Activated T-helper 2 cell treated with anti-CD3 and anti-CD28 coated beads, Interferon-gamma antibody, Interleukin-2, Interleukin-4, amounts not matched to agents 10 μg/mL and 5 μg/mL and 100 μg/mL, durations not matched to agents 14 hours and 24 hours and 36 hours (primary cell): ENCODE data around the gene MAST4. TPM values are rescaled to one million over a fixed set of nuclear protein-coding genes. Genes with fewer than 3 reads are reported as not detected.

ENCODE experiments used
- DNase-seq: peaks from one replicate; pipeline ENCODE4 v3.0.0; 2021; ENCODE audit warnings: low spot score
- H3K27ac Mint-ChIP-seq: one replicate; pipeline ENCODE4 v1.8.0; 2021; ENCODE audit warnings: mixed read lengths
- H3K27me3 Mint-ChIP-seq: one replicate; pipeline ENCODE4 v1.8.0; 2021; ENCODE audit warnings: low read depth, mixed read lengths
- H3K36me3 Mint-ChIP-seq: one replicate; pipeline ENCODE4 v1.8.0; 2021; ENCODE audit warnings: low read depth, mixed read lengths
- H3K4me1 Mint-ChIP-seq: one replicate; pipeline ENCODE4 v1.8.0; 2021; ENCODE audit warnings: low read depth, mixed read lengths
- H3K4me3 Mint-ChIP-seq: one replicate; pipeline ENCODE4 v1.8.0; 2021; ENCODE audit warnings: low read depth, mild to moderate bottlenecking, moderate library complexity, mixed read lengths
- H3K9me3 Mint-ChIP-seq: one replicate; pipeline ENCODE4 v1.8.0; 2021; ENCODE audit warnings: mixed read lengths
- intact Hi-C: fragments of 100-400 bp; cut with micrococcal nuclease; formaldehyde crosslinking; loops from one replicate; pipeline ENCODE4 v1.15.1; 2023
- total RNA-seq: library from RNA; stranded (reverse); gene quantifications from 2 replicates; pipeline ENCODE4 v1.2.3, GENCODE V29; 2022

Gene MAST4
- total RNA-seq, 1 donor from 2014 or later: 6.1 TPM

- DNase-seq: peak; percentile 46
- intact Hi-C loops: loop anchor here (1.0 to 5.0 kb wide), 5 partner anchors 12 to 1592 kb away; no protein-coding TSS in a partner anchor
- H3K4me1 Mint-ChIP-seq: peaks cover 57% of the 10 kb centered on the region
- peaks cover 6% of the 10 kb centered on the region for H3K9me3 Mint-ChIP-seq
- peak overlapping the region; percentile 79 for H3K27ac Mint-ChIP-seq
- H3K36me3 Mint-ChIP-seq: peaks cover 11% of the 10 kb centered on the region
- H3K27me3 Mint-ChIP-seq: no peaks in the 10 kb centered on the region
- peak overlapping the region; percentile 26 for H3K4me3 Mint-ChIP-seq
These were observed 244.4 kb downstream of the MAST4 start for GRCh38 chr5:66840511-66841013.

GRCh38 chr5:66841264-66841663, 245.1 kb downstream of the MAST4 start:
- DNase-seq: no peak
- Mint-ChIP-seq H3K27ac (peak overlapping the region; percentile 79), H3K9me3 (peaks cover 6% of the 10 kb centered on the region), H3K4me1 (peaks cover 57% of the 10 kb centered on the region), H3K27me3 (no peaks in the 10 kb centered on the region), H3K4me3 (peak overlapping the region; percentile 15), H3K36me3 (peaks cover 11% of the 10 kb centered on the region)
- intact Hi-C loops: loop anchor here (5.0 kb wide), 3 partner anchors 51 to 1591 kb away; no protein-coding TSS in a partner anchor

GRCh38 chr5:66842540-66842939, 246.3 kb downstream of the MAST4 start:
- no peak overlapping the region for H3K27ac Mint-ChIP-seq
- DNase-seq: no peak
- H3K36me3 Mint-ChIP-seq: peaks cover 11% of the 10 kb centered on the region
- intact Hi-C loops: loop anchor here (5.0 kb wide), 3 partner anchors 50 to 1590 kb away; no protein-coding TSS in a partner anchor
- H3K27me3 Mint-ChIP-seq: no peaks in the 10 kb centered on the region
- H3K9me3 Mint-ChIP-seq: peaks cover 6% of the 10 kb centered on the region
- no peak overlapping the region for H3K4me3 Mint-ChIP-seq
- H3K4me1 Mint-ChIP-seq: peaks cover 57% of the 10 kb centered on the region

- Mint-ChIP-seq H3K9me3 (peaks cover 6% of the 10 kb centered on the region), H3K27ac (no peak overlapping the region), H3K27me3 (no peaks in the 10 kb centered on the region), H3K4me1 (peaks cover 57% of the 10 kb centered on the region), H3K36me3 (peaks cover 11% of the 10 kb centered on the region), H3K4me3 (no peak overlapping the region)
- intact Hi-C loops: loop anchor here (5.0 kb wide), 3 partner anchors 49 to 1589 kb away; no protein-coding TSS in a partner anchor
- no peak for DNase-seq
These were observed 246.9 kb downstream of the MAST4 start for GRCh38 chr5:66843065-66843464.

GRCh38 chr5:66848749-66849641, 252.8 kb downstream of the MAST4 start:
- DNase-seq: no peak
- Mint-ChIP-seq H3K4me1 (peaks cover 20% of the 10 kb centered on the region), H3K27me3 (peaks cover 30% of the 10 kb centered on the region), H3K9me3 (peaks cover 6% of the 10 kb centered on the region), H3K36me3 (peaks cover 3% of the 10 kb centered on the region), H3K4me3 (no peak overlapping the region), H3K27ac (no peak overlapping the region)
- intact Hi-C loops: no loop called here

- H3K4me3 Mint-ChIP-seq: no peak overlapping the region
- peaks cover 33% of the 10 kb centered on the region for H3K27me3 Mint-ChIP-seq
- intact Hi-C loops: no loop called here
- H3K4me1 Mint-ChIP-seq: peaks cover 12% of the 10 kb centered on the region
- H3K36me3 Mint-ChIP-seq: no peaks in the 10 kb centered on the region
- peaks cover under 1% of the 10 kb centered on the region for H3K9me3 Mint-ChIP-seq
- DNase-seq: no peak
- no peak overlapping the region for H3K27ac Mint-ChIP-seq
These were observed 253.6 kb downstream of the MAST4 start for GRCh38 chr5:66849803-66850202.

- intact Hi-C loops: no loop called here
- Mint-ChIP-seq H3K36me3 (no peaks in the 10 kb centered on the region), H3K4me1 (peaks cover 12% of the 10 kb centered on the region), H3K27me3 (peaks cover 33% of the 10 kb centered on the region), H3K27ac (no peak overlapping the region), H3K4me3 (no peak overlapping the region), H3K9me3 (no peaks in the 10 kb centered on the region)
- no peak for DNase-seq
These were observed 254.3 kb downstream of the MAST4 start for GRCh38 chr5:66850354-66851075.

GRCh38 chr5:66851306-66851705, 255.1 kb downstream of the MAST4 start:
- H3K27me3 Mint-ChIP-seq: peaks cover 33% of the 10 kb centered on the region
- intact Hi-C loops: no loop called here
- no peaks in the 10 kb centered on the region for H3K9me3 Mint-ChIP-seq
- DNase-seq: no peak
- no peak overlapping the region for H3K4me3 Mint-ChIP-seq
- peaks cover 17% of the 10 kb centered on the region for H3K4me1 Mint-ChIP-seq
- no peaks in the 10 kb centered on the region for H3K36me3 Mint-ChIP-seq
- no peak overlapping the region for H3K27ac Mint-ChIP-seq

GRCh38 chr5:66854416-66854815, 258.2 kb downstream of the MAST4 start:
- Mint-ChIP-seq H3K4me1 (peaks cover 22% of the 10 kb centered on the region), H3K27me3 (peaks cover 37% of the 10 kb centered on the region), H3K27ac (no peak overlapping the region), H3K4me3 (no peak overlapping the region), H3K36me3 (no peaks in the 10 kb centered on the region), H3K9me3 (no peaks in the 10 kb centered on the region)
- intact Hi-C loops: no loop called here
- no peak for DNase-seq

GRCh38 chr5:66856041-66856805, 260.0 kb downstream of the MAST4 start:
- H3K9me3 Mint-ChIP-seq: no peaks in the 10 kb centered on the region
- peaks cover 36% of the 10 kb centered on the region for H3K27me3 Mint-ChIP-seq
- no peak for DNase-seq
- no peaks in the 10 kb centered on the region for H3K36me3 Mint-ChIP-seq
- H3K4me1 Mint-ChIP-seq: peaks cover 12% of the 10 kb centered on the region
- H3K4me3 Mint-ChIP-seq: no peak overlapping the region
- no peak overlapping the region for H3K27ac Mint-ChIP-seq
- intact Hi-C loops: no loop called here

- Mint-ChIP-seq H3K9me3 (no peaks in the 10 kb centered on the region), H3K4me3 (no peak overlapping the region), H3K27ac (no peak overlapping the region), H3K4me1 (peaks cover 22% of the 10 kb centered on the region), H3K27me3 (peaks cover 39% of the 10 kb centered on the region), H3K36me3 (no peaks in the 10 kb centered on the region)
- intact Hi-C loops: no loop called here
- DNase-seq: no peak
These were observed 263.3 kb downstream of the MAST4 start for GRCh38 chr5:66859526-66859925.
